BLaER1 treated with 17β-estradiol and CSF1 and Interleukin-3, amounts not matched to agents 10 nM and 100 nM (cell line): ENCODE results near the gene CD74.

Source experiments
- H3K27ac ChIP-seq, 11 experiments: shearing (Covaris generic); formaldehyde crosslinking; 2 replicates each; pipeline ENCODE4 v1.8.1; 2022
- H3K27me3 ChIP-seq, 11 experiments: shearing (Covaris generic); formaldehyde crosslinking; 2 replicates each; pipeline ENCODE4 v1.8.1; 2022
- H3K36me3 ChIP-seq, 11 experiments: shearing (Covaris generic); formaldehyde crosslinking; 2 replicates each; pipeline ENCODE4 v1.8.1; 2022
- H3K4me1 ChIP-seq, 10 experiments: shearing (Covaris generic); formaldehyde crosslinking; 2 replicates each; pipeline ENCODE4 v1.8.1; 2022
- H3K4me2 ChIP-seq, 11 experiments: shearing (Covaris generic); formaldehyde crosslinking; 2 replicates each; pipeline ENCODE4 v1.8.1; 2022
- H3K4me3 ChIP-seq, 10 experiments: shearing (Covaris generic); formaldehyde crosslinking; 2 replicates each; pipeline ENCODE4 v1.8.1; 2022
- H3K9ac ChIP-seq, 11 experiments: shearing (Covaris generic); formaldehyde crosslinking; 2 replicates each; pipeline ENCODE4 v1.8.1; 2022
- H3K9me3 ChIP-seq, 11 experiments: shearing (Covaris generic); formaldehyde crosslinking; replicated peaks in 1 of 11; 2 replicates each; pipeline ENCODE4 v1.8.1; 2022
- H4K20me1 ChIP-seq, 11 experiments: shearing (Covaris generic); formaldehyde crosslinking; 2 replicates each; pipeline ENCODE4 v1.8.1; 2022
- Cebpa-rat ChIP-seq, 11 experiments: shearing (Covaris generic); IDR thresholded peaks; 2 replicates each; pipeline ENCODE4 v1.8.1; 2022

The CD74 gene

GRCh38 chr5:150357326-150358260 is 55.1 kb downstream of the CD74 start, which contains the start of gene TCOF1:
TSS of gene TCOF1 (plus strand) at chr5:150357697. CDS start at chr5:150357747, 50 bp downstream.
- Histone ChIP-seq H3K4me1 (peaks cover 21 to 47% (median 34%) of the 10 kb centered on the region in 10 experiments), H3K27ac (peak within 1 kb of the TSS; percentile 60 to 96 (median 90); a peak in 21 of 22 replicates), H3K9ac (peak within 1 kb of the TSS; percentile 86 to 97 (median 91)), H3K4me2 (peak within 1 kb of the TSS; percentile 84 to 97 (median 92)), H3K36me3 (peaks cover 21 to 39% (median 37%) of the 10 kb centered on the region in 11 experiments), H4K20me1 (peaks cover 0 to 46% (median 38%) of the 10 kb centered on the region in 11 experiments; a peak in 18 of 22 replicates), H3K4me3 (peak within 1 kb of the TSS; percentile 86 to 100 (median 95)), H3K27me3 (no peaks in the 10 kb centered on the region), H3K9me3 (no peaks in the 10 kb centered on the region)
- no peak for TF ChIP-seq Cebpa-rat (IDR thresholded peaks at IDR 0.05)

- peak overlapping the region in 10 of 11 experiments; percentile 42 to 96 (median 88); a peak in 18 of 22 replicates for H3K27ac ChIP-seq
- TF ChIP-seq Cebpa-rat (IDR thresholded peaks at IDR 0.05) = no peak
- peaks cover 13 to 31% (median 28%) of the 10 kb centered on the region in 11 experiments for H3K36me3 ChIP-seq
- no peaks in the 10 kb centered on the region for H3K9me3 ChIP-seq
- H3K4me3 ChIP-seq = peak overlapping the region; percentile 86 to 100 (median 95); a peak in 12 of 20 replicates
- H3K4me1 ChIP-seq = peaks cover 21 to 49% (median 42%) of the 10 kb centered on the region in 10 experiments
- H3K27me3 ChIP-seq = no peaks in the 10 kb centered on the region
- H3K9ac ChIP-seq = peak overlapping the region in 9 of 11 experiments; percentile 10 to 97 (median 91); a peak in 16 of 22 replicates
- peaks cover 0 to 37% (median 29%) of the 10 kb centered on the region in 11 experiments; a peak in 17 of 22 replicates for H4K20me1 ChIP-seq
- H3K4me2 ChIP-seq = peak overlapping the region; percentile 41 to 75 (median 65)
Measured at GRCh38 chr5:150356575-150357294, 56.0 kb downstream of the CD74 start.

- Histone ChIP-seq H3K9ac (no peak overlapping the region), H3K27me3 (no peaks in the 10 kb centered on the region), H4K20me1 (peaks cover 0 to 28% (median 24%) of the 10 kb centered on the region in 11 experiments; a peak in 17 of 22 replicates), H3K4me3 (no peak overlapping the region), H3K36me3 (peaks cover 3 to 21% (median 19%) of the 10 kb centered on the region in 11 experiments; a peak in 20 of 22 replicates), H3K4me1 (peaks cover 29 to 59% (median 48%) of the 10 kb centered on the region in 10 experiments), H3K9me3 (no peaks in the 10 kb centered on the region), H3K27ac (no peak overlapping the region), H3K4me2 (no peak overlapping the region)
- TF ChIP-seq Cebpa-rat (IDR thresholded peaks at IDR 0.05) = no peak
Measured at GRCh38 chr5:150355791-150356190, 56.9 kb downstream of the CD74 start.

GRCh38 chr5:150353032-150353675 is 59.6 kb downstream of the CD74 start:
- TF ChIP-seq Cebpa-rat (IDR thresholded peaks at IDR 0.05) = no peak
- peaks cover 22 to 45% (median 37%) of the 10 kb centered on the region in 10 experiments for H3K4me1 ChIP-seq
- H3K9me3 ChIP-seq = no peaks in the 10 kb centered on the region
- peak overlapping the region in 3 of 11 experiments; percentile 7 to 31 (median 10); a peak in 2 of 22 replicates for H3K27ac ChIP-seq
- H3K36me3 ChIP-seq = no peaks in the 10 kb centered on the region
- peaks cover 0 to 6% (median 0%) of the 10 kb centered on the region in 11 experiments; a peak in 1 of 22 replicates for H4K20me1 ChIP-seq
- H3K4me3 ChIP-seq = no peak overlapping the region
- no peaks in the 10 kb centered on the region for H3K27me3 ChIP-seq
- H3K4me2 ChIP-seq = peak overlapping the region in 6 of 11 experiments; percentile 58 to 78 (median 74); a peak in 12 of 22 replicates
- H3K9ac ChIP-seq = peak overlapping the region in 1 of 11 experiments; percentile 3; a peak in 1 of 22 replicates

- 0 out of 22 replicates have a peak, but pooled peaks cover 0 to 6% (median 0%) of the 10 kb centered on the region in 11 experiments for H4K20me1 ChIP-seq
- no peak overlapping the region for H3K4me3 ChIP-seq
- H3K27me3 ChIP-seq = no peaks in the 10 kb centered on the region
- H3K27ac ChIP-seq = peak overlapping the region in 4 of 11 experiments; percentile 7 to 39 (median 20); a peak in 4 of 22 replicates
- peaks cover 27 to 49% (median 41%) of the 10 kb centered on the region in 10 experiments for H3K4me1 ChIP-seq
- H3K9me3 ChIP-seq = no peaks in the 10 kb centered on the region
- H3K36me3 ChIP-seq = no peaks in the 10 kb centered on the region
- peak overlapping the region in 3 of 11 experiments; percentile 3 to 16 (median 6); a peak in 1 of 22 replicates for H3K9ac ChIP-seq
- TF ChIP-seq Cebpa-rat (IDR thresholded peaks at IDR 0.05) = no peak
- peak overlapping the region in 8 of 11 experiments; percentile 58 to 78 (median 73); a peak in 16 of 22 replicates for H3K4me2 ChIP-seq
Measured at GRCh38 chr5:150352244-150353031, 60.3 kb downstream of the CD74 start.
